ENCODE results near the gene STARD13.

Gene STARD13

GRCh38 chr13:33083054-33083453 lies 202.5 kb downstream of the STARD13 start:
- Histone ChIP-seq H3K27me3 (replicated peaks; ENCODE audit: insufficient read depth, low read length) (no peaks in the 10 kb centered on the region), H2AFZ (ENCODE audit: low read length) (no peak overlapping the region), H3K4me2 (ENCODE audit: low read depth, low read length) (no peak overlapping the region), H3K27ac (ENCODE audit: low read length) (no peak overlapping the region), H3F3A (ENCODE audit: insufficient read depth, low read length) (no peaks in the 10 kb centered on the region), H4K20me1 (ENCODE audit: insufficient read depth, low read length) (no peaks in the 10 kb centered on the region), H3K4me3 (ENCODE audit: low read length) (no peak overlapping the region), H3K9me2 (replicated peaks; ENCODE audit: insufficient read depth, low read length) (no peaks in the 10 kb centered on the region), H3K79me2 (ENCODE audit: low read length) (no peaks in the 10 kb centered on the region), H3K9me3 (replicated peaks; ENCODE audit: insufficient read depth, low read length) (no peaks in the 10 kb centered on the region), H3K4me1 (ENCODE audit: low read length) (no peaks in the 10 kb centered on the region), H3K9ac (ENCODE audit: low read length) (no peak overlapping the region), H3K36me3 (replicated peaks; ENCODE audit: insufficient read depth, low read length) (no peaks in the 10 kb centered on the region)
- TF ChIP-seq EZH2 (optimal IDR thresholded peaks at IDR 0.05; ENCODE audit: low read depth, low read length), result no peak
- no peak for TF ChIP-seq CTCF (IDR thresholded peaks at IDR 0.05; ENCODE audit: low read length)
- no peak for TF ChIP-seq EZH2phosphoT487 (IDR thresholded peaks at IDR 0.05; ENCODE audit: low read length)
- DNase-seq, result no peak

DNA sequence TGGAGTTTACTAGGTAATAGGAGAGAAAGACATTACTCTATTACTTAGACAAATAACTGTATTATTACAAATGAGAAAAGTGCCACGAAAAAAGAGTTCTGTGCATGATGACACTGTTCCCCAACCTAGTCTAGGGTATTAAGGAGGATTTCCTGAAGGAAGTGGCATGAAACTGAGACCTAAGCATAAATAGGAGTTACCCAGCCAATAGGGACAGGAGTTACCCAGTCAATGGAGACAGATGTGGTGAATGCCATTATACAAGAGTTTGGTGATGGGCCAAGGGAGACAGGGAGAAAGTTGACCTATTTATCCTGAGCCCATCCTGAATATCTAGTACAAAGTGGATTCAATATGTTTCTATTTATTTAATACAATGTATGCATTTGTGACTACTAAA lies 203.9 kb downstream of the STARD13 start:
- H3K27me3 ChIP-seq (replicated peaks; ENCODE audit: insufficient read depth, low read length), result no peaks in the 10 kb centered on the region
- H3K4me3 ChIP-seq (ENCODE audit: low read length), result no peak overlapping the region
- no peak overlapping the region for H3K4me2 ChIP-seq (ENCODE audit: low read depth, low read length)
- H3F3A ChIP-seq (ENCODE audit: insufficient read depth, low read length), result no peaks in the 10 kb centered on the region
- TF ChIP-seq CTCF (IDR thresholded peaks at IDR 0.05; ENCODE audit: low read length) (no peak), EZH2phosphoT487 (IDR thresholded peaks at IDR 0.05; ENCODE audit: low read length) (no peak), EZH2 (optimal IDR thresholded peaks at IDR 0.05; ENCODE audit: low read depth, low read length) (no peak)
- no peaks in the 10 kb centered on the region for H3K4me1 ChIP-seq (ENCODE audit: low read length)
- no peak overlapping the region for H2AFZ ChIP-seq (ENCODE audit: low read length)
- no peaks in the 10 kb centered on the region for H3K9me2 ChIP-seq (replicated peaks; ENCODE audit: insufficient read depth, low read length)
- H3K9me3 ChIP-seq (replicated peaks; ENCODE audit: insufficient read depth, low read length), result no peaks in the 10 kb centered on the region
- no peak overlapping the region for H3K27ac ChIP-seq (ENCODE audit: low read length)
- H3K36me3 ChIP-seq (replicated peaks; ENCODE audit: insufficient read depth, low read length), result no peaks in the 10 kb centered on the region
- H4K20me1 ChIP-seq (ENCODE audit: insufficient read depth, low read length), result no peaks in the 10 kb centered on the region
- no peak for DNase-seq
- H3K9ac ChIP-seq (ENCODE audit: low read length), result no peak overlapping the region
- H3K79me2 ChIP-seq (ENCODE audit: low read length), result no peaks in the 10 kb centered on the region

GRCh38 chr13:33080972-33081590 lies 204.5 kb downstream of the STARD13 start:
- Histone ChIP-seq H3K79me2 (ENCODE audit: low read length) (no peaks in the 10 kb centered on the region), H3F3A (ENCODE audit: insufficient read depth, low read length) (no peaks in the 10 kb centered on the region), H3K9me3 (replicated peaks; ENCODE audit: insufficient read depth, low read length) (no peaks in the 10 kb centered on the region), H3K27ac (ENCODE audit: low read length) (no peak overlapping the region), H3K4me3 (ENCODE audit: low read length) (no peak overlapping the region), H3K4me2 (ENCODE audit: low read depth, low read length) (no peak overlapping the region), H3K27me3 (replicated peaks; ENCODE audit: insufficient read depth, low read length) (no peaks in the 10 kb centered on the region), H3K36me3 (replicated peaks; ENCODE audit: insufficient read depth, low read length) (no peaks in the 10 kb centered on the region), H3K9ac (ENCODE audit: low read length) (no peak overlapping the region), H3K4me1 (ENCODE audit: low read length) (no peaks in the 10 kb centered on the region), H4K20me1 (ENCODE audit: insufficient read depth, low read length) (no peaks in the 10 kb centered on the region), H2AFZ (ENCODE audit: low read length) (no peak overlapping the region), H3K9me2 (replicated peaks; ENCODE audit: insufficient read depth, low read length) (no peaks in the 10 kb centered on the region)
- TF ChIP-seq CTCF (IDR thresholded peaks at IDR 0.05; ENCODE audit: low read length) (no peak), EZH2phosphoT487 (IDR thresholded peaks at IDR 0.05; ENCODE audit: low read length) (no peak), EZH2 (optimal IDR thresholded peaks at IDR 0.05; ENCODE audit: low read depth, low read length) (no peak)
- no peak for DNase-seq

All from MM.1S (cell line).